ENCODE data around the gene RAB40C. TPM values are rescaled to one million over a fixed set of nuclear protein-coding genes. Genes with fewer than 3 reads are reported as not detected.

RAB40C gene
- total and polyA plus RNA-seq, 9 of the 15 experiments (the other 6 are each of a cell fraction or from before 2014, with no cell fraction given): 0.17 to 23.4 (median 8.7) TPM

DNA sequence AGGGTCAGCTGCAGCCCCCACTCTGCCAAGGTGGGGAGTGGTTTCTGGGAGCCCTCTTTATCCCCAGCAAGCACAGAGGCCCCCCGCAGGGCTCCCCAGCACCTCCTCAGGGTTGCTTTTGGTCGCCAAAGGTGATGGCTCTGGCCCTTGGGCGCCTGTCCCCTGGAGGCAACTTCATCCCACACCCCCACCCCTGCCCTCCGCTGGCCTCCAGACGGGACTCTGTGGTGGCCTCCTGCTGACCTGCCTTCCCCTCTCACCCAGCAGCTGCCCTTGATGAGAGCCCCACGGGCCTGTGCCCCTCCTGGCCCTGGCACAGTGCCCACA is 70.2 kb downstream of the RAB40C start (continued):
- TF ChIP-seq, protein P1, sequence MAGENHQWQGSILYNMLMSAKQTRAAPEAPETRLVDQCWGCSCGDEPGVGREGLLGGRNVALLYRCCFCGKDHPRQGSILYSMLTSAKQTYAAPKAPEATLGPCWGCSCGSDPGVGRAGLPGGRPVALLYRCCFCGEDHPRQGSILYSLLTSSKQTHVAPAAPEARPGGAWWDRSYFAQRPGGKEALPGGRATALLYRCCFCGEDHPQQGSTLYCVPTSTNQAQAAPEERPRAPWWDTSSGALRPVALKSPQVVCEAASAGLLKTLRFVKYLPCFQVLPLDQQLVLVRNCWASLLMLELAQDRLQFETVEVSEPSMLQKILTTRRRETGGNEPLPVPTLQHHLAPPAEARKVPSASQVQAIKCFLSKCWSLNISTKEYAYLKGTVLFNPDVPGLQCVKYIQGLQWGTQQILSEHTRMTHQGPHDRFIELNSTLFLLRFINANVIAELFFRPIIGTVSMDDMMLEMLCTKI (IDR thresholded peaks at IDR 0.05; ENCODE audit: partially characterized antibody): no peak
- TF ChIP-seq ZNF699 (CRISPR knock-in tag; IDR thresholded peaks at IDR 0.05; ENCODE audit: insufficient replicate concordance) (no peak), HMGXB4 (CRISPR knock-in tag; IDR thresholded peaks at IDR 0.05) (0 out of 2 replicates have a peak, but pooled peaks have one; percentile 40), ZNF408 (CRISPR knock-in tag; IDR thresholded peaks at IDR 0.05; ENCODE audit: low read depth) (no peak)

- intact Hi-C loops (cut with micrococcal nuclease) (loop anchor here (2.0 to 10.0 kb wide), 2 partner anchors 72 to 266 kb away; partner anchors contain the start of gene NME4), in situ Hi-C loops (cut with MboI) (no loop called here)
- H3K4me2 ChIP-seq (ENCODE audit: insufficient read depth, low read length): peak overlapping the region; percentile 78
- no peaks in the 10 kb centered on the region for H3K27me3 ChIP-seq (ENCODE audit: control insufficient read depth in 2 of 2, insufficient read depth in 2 of 2, low read length in 2 of 2)
- ATAC-seq (peak; percentile 99), DNase-seq (ENCODE audit: extremely low read depth in 1 of 4, low spot score in 3 of 4) (peak; percentile 95 to 98 (median 97)), FAIRE-seq (peak; percentile 95)
- no peaks in the 10 kb centered on the region for H3K9me1 ChIP-seq (ENCODE audit: control insufficient read depth, insufficient read depth, low read length)
- H3K4me3 ChIP-seq: peak overlapping the region; percentile 20; the same call in 1 of the 2 replicates
- WGBS (ENCODE audit: insufficient coverage, low coverage, missing lambda C conversion rate): 13% methylated on average over 28 of the region's 43 CpGs
- BruUV-seq (replicated peaks): no TSS peak
- H3K9ac ChIP-seq (ENCODE audit: insufficient read depth in 1 of 2, low read depth in 2 of 2, low read length in 2 of 2): peak overlapping the region; percentile 70 to 95; a peak in 3 of 4 replicates
- ChIA-PET POLR2A (interaction anchor here (0.6 kb wide), 3 partner anchors 10 to 82 kb away, joined by 3 to 5 read pairs (median 3); no protein-coding TSS in a partner anchor), CTCF (ENCODE audit: low intra/inter-chr PET ratio) (interaction anchor here (0.6 to 1.9 kb wide), 2 partner anchors 82 to 503 kb away, joined by 3 to 8 read pairs; no protein-coding TSS in a partner anchor)
- H3K4me1 ChIP-seq (replicated peaks in 1 of 2; ENCODE audit: control insufficient read depth in 2 of 2, insufficient read depth in 2 of 2, low read length in 2 of 2): peaks cover 2 to 92% of the 10 kb centered on the region in 2 experiments; a peak in 4 of 5 replicates
- H2AFZ ChIP-seq (ENCODE audit: low read depth, low read length): peak overlapping the region; percentile 95
- H3K79me2 ChIP-seq (ENCODE audit: control insufficient read depth, insufficient read depth, low read length): no peaks in the 10 kb centered on the region; the same call in 2 of the 3 replicates
- peak overlapping the region; percentile 66; the same call in 2 of the 3 replicates for H3K27ac ChIP-seq (ENCODE audit: extremely low read depth, low read depth, low read length)
- no peaks in the 10 kb centered on the region for H3K36me3 ChIP-seq (ENCODE audit: control insufficient read depth, insufficient read depth, low read length)
- no peaks in the 10 kb centered on the region for H4K20me1 ChIP-seq (replicated peaks; ENCODE audit: control insufficient read depth, insufficient read depth, low read length)
- no peaks in the 10 kb centered on the region for H3K9me3 ChIP-seq (replicated peaks; ENCODE audit: control insufficient read depth, insufficient read depth, low read depth, low read length)
- no peak for TF ChIP-seq HSF4 (CRISPR knock-in tag; IDR thresholded peaks at IDR 0.05; ENCODE audit: borderline replicate concordance)
- TF ChIP-seq NR2F6 (CRISPR knock-in tag; IDR thresholded peaks at IDR 0.05): no peak
- TF ChIP-seq LCOR (CRISPR knock-in tag; IDR thresholded peaks at IDR 0.05): peak; percentile 20; the same call in 1 of the 2 replicates
These were observed 70.8 kb downstream of the RAB40C start for GRCh38 chr16:660459-661183.
